Renal pelvis (tissue), 4 donors: ENCODE results near the gene SOS1. TPM values are rescaled to one million over a fixed set of nuclear protein-coding genes. Genes with fewer than 3 reads are reported as not detected.
"Not testable (repeated sequence)": the region's sequence is repeated elsewhere in the genome, so short reads cannot be mapped to it uniquely, and the experiment has no call there.

Experiments used
- DNase-seq: peaks from one replicate; pipeline ENCODE4 v3.0.0-alpha.2; 2013
- polyA plus RNA-seq, 3 donors: library from polyadenylated mRNA; unstranded; fragments of 120-200 nt; gene quantifications; one replicate each; pipeline ENCODE4 v1.2.1, GENCODE V29; 2013; ENCODE audit not compliant: insufficient read length in 3 of 3

SOS1 gene
- polyA plus RNA-seq, 3 donors, result 49.4 to 60.1 (median 52.2) TPM

DNA sequence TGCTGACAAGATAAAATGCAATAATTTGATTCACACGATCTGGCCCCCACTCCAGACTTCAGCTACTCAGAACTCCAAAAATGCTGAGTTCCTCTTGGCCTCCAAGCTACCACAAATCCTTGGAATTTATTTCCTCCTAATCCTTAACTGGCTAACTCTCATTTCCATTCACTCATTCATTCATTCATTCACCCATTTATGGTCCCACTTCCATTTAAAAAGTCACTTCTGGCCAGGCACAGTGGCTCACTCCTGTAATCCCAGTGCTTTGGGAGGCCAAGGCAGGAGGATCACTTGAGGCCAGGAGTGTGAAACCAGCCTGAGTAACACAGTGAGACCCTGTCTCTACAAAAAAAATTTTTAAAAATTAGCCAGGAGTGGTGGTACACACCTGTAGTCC lies 12.5 kb downstream of the SOS1 start:
- no peak for DNase-seq

DNA sequence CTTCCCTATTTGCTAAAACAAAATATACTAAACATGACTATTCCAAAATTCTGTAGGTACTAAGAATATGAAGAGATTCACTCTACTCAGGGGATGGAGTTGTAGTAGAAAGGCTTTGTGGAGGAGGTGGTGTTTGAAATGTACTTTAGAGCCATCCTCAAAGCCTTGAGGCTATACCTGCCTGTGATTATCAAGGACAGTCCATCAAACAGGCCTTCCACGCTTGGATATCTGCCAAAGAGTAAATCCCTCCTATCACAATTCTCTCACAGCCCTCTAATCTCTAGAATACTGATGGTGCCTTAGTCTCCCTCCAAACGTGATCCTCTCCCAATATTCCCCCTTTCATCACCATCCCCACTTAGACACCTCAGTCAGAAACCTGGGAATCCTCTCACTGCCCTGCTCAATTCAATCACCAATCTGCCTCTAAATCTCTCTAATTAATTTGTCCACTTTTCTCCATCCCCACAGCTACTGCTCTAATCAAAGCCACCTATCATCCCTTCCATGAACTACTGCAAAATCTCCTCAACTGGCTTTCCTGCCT lies 13.1 kb downstream of the SOS1 start:
- no peak for DNase-seq

DNA sequence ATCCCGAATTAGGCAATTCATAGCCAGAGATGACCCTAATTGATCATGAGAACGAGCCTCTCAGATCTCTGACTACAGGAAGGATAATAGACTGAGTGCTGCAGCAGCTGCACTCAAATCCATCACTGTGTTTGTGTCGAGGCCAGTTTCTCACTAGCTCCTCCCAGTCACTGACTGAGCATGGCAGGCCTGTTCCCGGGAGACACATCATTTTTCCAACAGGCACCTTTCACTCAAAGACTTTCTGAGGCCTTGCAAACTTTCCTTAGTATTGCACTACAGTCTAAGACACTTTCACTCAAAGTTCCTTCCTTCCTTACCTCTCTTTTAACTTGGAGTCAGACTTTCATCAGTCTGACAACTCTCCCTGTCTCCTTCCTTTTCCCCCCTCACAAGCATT lies 13.7 kb downstream of the SOS1 start:
- no peak for DNase-seq

DNA sequence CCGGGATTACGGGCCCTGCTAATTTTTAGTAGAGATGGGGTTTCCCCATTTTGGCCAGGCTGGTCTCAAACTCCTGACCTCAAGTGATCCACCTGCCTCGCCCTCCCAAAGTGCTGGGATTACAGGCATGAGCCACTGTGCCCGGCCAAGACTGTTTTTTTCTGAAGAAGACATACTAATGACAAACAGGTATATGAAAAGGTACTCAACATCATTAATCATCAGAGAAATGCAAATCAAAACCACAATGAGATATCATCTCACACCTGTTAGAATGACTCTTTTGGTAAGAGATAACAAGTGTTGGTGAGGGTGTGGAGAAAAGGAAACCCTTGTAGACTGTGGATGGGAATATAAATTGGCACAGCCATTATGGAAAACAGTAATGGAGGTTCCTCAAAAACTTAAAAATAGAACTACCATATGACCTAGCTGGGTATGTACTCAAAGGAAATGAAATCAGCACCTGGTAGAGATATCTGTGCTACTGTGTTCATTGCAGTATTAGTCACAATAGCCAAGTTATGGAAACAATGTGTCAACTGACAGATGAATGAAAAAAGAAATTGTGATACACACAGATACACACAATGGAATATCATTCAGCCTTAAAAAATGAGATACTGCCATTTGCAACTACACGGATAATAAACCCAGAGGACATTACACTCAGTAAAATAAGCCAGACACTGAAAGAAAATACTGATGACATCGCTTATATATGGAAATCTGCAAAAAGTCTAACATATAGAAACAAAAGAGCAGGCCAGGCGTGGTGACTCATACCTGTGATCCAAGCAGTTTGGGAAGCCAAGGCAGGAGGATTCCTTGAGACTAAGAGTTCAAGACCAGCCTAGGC lies 20.8 kb downstream of the SOS1 start:
- DNase-seq, result no peak

DNA sequence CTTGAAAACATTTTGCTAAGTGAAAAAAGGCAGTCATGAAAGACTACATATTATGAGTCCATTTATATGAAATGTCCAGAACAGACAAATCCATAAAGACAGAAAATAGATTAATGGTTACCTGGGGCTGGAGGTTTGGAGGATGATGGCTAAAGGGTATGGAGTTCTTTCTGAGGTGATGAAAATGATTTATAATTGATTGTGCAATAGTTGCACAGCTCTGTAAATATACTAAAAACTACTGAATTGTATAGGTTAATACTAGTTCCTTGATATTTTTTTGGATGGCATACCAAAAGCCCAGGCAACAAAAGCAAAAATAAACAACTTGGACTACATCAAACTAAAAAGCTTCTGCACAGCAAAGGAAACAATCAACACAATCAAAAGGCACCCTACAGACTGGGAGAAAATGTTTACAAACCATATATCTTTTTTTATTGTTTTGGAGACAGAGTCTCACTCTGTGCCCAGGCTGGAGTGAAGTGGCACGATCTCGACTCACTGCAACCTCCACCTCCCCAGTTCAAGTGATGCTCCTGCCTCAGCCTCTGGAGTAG lies 21.5 kb downstream of the SOS1 start:
- no peak for DNase-seq

DNA sequence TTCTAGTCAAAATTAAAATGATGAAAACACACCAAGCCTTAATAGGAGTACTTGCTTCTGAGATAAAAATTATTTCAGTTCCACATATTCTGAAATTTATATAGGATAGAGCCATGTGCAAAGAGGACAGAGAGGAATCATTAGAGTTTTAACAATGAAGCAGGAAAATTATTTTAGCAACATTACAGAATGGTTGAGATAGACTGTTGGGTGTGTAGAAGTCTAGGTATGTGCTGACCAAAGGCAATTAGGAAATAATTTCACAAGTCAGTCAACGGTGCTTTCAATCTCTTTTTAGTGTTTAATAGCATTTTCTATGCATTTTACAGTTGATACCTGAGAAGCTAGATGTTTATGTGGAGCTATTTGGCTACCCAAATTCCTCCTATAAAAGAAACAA lies 25.2 kb downstream of the SOS1 start:
- no peak for DNase-seq

DNA sequence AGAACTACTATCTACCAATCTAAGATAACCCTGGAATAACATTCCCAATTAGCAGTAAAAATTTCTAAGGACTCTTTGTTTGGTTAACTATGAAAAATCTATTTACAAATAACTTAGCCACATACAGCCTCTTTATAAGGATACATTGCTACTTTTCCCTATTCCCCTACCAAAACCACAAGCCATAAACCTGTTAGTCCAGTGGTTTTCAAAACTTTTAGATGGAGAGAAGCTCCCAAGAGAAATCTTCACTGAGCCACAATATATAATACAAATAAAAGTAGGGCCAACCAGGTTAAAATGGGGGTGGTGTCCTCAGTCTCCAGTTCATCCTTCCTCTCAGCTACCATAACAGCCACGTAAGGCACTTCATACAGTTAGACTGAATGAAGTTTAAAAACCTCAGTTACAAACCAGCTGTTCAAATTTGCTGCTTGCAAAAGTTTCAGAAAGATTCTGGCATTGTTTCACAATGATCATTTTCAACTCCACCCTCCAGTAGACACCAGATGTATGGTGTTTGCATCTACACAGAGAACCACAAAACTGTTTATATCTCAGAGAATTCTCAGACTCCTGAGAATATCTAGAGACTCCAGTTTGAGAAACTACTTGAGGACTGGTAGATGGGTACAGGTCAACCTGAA lies 26.0 kb downstream of the SOS1 start:
- DNase-seq, result peak; percentile 5

DNA sequence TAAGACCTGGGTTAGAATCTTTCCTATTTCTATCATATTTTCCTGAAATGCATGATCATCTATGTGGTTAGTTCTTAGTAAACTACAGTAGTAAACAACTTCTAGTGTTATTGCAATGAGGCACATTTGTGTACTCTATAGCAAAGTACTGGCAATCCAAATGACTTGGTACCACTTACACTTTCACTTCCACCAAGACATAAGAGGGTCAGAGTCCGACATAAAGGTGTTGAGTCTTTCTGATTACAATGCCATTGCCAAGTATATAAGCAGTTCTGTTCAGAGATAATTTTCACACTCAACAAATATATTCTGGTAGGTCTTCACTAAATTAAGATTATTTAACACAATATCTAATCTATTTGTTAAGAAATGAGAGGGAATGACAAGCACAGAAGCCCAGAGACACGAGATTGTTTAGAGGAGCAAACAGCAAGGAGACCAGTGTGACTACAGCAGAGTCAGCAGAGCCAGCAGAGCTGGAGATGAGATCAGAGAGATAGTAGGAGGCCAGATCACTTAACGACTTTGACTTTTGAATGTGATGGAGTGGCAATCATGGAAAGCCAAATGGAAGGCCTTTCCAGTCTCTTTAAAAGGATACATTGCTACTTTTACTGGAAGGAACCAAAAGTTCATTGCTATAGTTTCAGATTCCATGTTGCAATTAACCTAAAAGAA lies 27.5 kb downstream of the SOS1 start:
- no peak for DNase-seq

DNA sequence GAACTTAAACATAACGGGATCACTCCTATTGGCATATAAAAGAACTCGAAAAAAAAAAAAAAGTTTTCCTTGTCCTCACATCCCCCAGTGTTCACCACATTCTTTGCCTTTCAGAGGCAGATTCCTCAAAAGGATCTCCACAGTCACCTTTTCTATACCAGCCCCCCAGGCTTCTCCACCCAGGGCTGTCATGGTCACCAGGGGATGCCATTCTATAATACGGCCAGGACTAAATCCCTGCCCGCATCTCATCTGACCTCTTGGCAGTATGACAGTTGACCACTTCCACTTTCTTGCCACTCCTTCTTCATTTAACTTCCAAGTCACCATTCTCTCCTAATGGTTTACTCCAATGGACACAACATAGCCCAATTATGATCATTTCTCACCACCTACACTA lies 29.3 kb downstream of the SOS1 start:
- no peak for DNase-seq

DNA sequence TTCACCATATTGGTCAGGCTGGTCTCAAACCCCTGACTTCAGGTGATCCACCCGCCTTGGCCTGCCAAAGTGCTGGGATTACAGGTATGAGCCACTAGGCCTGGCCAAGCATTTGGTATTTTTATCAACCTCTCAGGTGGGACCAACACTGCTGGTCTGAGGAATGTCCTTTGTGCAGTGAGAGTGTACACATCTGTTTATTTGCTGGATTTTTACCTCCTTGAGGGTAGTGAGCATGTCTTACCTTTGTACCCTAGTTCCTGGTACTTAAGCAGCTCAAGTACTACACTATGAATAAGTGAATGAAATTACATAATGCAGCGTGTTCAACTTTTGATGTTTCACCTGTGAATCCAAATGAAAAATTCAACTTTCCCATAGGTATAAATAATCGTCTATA lies 29.8 kb downstream of the SOS1 start:
- no peak for DNase-seq

DNA sequence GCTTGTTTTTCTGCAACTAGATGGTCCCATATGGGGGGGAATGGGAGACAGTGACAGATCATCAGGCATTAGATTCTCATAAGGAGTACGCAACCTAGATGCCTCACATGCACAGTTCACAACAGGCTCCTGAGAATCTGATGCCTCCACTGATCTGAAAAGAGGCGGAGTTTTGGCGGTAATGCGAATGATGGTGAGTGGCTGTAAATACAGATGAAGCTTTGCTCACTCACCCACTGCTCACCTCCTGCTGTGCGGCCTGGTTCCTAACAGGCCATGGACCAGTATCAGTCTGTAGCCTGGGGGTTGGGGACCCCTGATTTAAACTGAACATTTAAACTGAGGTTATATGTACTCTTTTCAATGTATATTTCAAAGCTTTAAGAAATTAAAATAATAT lies 40.7 kb downstream of the SOS1 start:
- DNase-seq, result no peak

DNA sequence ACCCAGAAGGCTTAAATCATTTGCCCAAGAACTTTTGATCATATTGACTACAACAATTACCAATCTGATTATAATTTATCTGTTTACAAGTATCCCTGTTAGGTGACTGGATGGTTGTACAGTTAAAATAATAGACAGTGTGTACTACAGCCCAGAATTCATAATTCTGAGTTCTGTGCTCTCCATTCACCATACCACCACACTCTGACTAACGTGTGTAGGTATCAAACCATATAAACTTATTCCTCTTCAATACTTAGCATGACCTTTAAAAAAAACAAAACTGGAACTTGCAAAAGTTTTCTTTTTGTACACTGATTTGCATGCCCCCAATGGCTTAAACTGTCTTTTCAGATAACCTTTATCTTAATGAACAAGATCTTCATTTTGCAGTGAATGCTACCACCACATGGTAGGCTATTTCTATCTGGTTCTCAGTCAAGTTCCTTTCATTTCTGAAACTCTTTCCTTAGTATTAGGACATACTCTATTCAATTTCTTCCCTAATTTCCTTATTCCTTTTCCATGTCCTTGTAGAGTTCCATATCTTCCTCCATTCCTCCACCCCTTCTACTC lies 50.9 kb downstream of the SOS1 start:
- no peak for DNase-seq

DNA sequence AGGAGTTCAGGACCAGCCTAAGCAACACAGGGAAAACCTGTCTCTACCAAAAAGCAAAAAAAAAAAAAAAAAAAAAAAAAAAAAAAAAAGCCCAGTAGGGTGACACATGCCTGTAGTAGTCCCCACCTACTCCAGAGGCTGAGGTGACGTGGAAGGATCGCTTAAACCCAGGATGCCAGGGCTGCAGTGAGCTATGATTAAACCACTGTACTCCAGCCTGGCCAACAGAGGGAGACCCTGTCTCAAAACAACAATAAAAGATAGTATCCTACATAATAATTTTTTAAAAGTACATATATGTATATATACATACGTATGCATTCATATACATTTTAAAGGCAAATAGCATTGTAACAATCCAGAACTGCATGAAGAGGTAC lies 51.7 kb downstream of the SOS1 start:
- DNase-seq, result no peak

DNA sequence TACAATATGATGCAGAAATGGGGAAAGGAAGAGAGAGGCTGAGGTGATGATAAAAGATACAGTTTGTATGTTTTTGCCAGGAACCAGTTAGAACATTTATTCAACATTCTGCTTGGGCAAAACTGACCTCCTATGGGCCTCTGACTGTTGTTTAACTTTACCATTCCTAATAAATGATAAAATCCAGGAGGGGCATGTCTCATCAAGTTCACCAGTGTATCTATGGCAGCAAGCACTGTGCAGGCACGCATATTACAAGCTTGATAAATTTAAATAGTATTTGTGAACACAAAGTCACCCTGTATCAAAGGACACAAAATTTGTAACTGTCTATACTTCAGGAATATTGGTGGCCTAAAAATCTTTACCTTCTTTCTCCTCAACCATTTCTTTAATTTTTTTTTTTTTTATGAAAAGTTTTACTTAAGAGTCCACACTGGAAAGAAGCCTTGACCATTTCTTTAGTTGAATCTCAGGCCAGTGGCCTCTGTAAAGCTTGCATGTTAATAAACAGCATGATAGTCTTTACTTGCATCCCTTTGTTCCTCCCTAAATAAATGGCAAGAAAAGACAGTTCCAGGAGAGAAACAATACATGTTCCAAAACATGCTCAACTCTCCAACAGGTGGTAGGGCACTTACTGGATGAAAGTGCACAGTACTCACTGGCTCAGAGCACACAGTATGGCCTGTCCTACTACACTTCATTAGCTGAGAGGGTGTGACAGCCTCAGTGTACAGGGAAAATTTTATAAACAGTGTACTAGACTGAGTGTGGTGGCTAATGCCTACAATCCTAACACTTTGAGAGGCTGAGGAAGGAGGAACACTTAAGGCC lies 52.3 kb downstream of the SOS1 start:
- no peak for DNase-seq

DNA sequence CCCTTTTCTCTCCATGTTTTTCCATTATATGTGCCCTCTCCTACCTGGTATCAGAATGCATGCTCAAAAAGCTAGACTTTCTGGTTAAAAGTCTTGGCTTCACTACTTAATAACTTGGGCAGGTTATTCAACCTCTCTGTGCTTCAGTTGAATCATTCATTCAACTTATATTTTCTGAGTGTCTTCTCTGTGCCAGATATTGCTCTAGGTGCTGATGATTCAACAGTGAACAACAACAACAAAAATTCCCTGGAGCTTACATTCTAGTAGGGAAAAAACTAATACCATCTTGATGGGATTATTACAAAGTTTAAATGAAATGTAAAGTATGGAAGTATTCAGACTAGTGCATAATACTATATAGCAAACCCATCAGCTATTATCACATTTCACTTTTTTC lies 55.2 kb downstream of the SOS1 start:
- no peak for DNase-seq

DNA sequence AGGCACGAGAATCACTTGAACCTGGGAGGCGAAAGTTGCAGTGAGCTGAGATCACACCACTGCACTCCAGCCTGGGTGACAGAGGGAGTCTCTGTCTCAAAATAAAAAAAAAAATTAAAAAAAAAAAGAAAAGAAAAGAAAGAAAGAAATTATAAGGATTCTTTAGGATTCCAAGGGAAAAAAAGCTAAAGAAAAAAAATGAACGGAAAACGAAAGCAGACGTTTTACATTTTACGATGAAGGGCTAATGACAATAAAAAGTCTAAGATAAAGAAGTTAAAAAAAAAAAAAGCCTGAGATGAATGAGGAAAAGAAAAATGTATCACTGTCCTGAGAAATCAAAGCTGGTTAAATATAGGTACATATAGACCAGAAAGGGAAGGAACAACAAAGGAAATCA lies 58.5 kb downstream of the SOS1 start:
- DNase-seq, result no peak

DNA sequence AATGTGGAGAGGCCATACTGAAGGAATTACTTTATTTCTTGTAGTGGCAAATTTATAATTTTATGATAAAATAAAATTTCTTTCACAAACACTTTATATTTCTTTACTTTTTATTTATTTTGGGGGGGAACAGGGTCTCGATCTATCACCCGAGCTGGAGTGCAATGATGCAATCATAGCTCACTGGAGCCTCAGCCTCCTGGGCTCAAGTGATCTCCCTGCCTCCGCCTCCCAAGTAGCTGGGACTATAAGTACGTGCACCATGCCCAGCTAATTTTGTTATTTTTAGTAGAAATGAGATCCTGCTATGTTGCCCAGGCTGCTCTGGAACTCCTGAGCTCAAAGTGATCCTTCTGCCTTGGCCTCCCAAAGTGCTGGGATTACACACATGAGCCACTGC lies 59.6 kb downstream of the SOS1 start:
- no peak for DNase-seq

DNA sequence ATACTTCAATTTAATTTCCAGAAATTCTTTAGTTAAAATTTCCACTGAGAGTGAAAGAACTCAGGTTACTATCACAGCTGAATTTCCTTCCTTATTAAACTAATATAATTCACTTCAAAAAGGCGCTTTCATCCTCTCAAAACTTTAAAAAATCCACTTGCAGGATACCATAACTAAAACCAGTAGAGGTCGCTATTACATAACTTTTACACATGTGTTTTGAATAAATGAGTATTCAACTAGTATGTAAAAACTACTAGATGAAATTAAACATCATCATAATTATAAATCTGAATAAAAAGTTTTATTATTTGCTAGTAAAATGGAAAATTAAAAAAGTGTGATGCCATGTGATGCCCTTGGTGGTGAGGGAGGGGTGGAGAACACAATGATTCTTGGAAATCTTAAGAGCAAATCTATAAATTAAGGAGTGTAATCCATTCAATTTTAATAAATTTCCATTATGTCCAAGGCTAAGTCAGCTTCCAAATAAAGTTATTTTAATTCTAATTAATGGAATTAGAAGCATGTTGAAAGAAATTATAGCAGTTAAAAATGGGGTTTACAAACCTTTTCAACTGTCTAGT lies 61.4 kb downstream of the SOS1 start:
- peak; percentile 44 for DNase-seq

DNA sequence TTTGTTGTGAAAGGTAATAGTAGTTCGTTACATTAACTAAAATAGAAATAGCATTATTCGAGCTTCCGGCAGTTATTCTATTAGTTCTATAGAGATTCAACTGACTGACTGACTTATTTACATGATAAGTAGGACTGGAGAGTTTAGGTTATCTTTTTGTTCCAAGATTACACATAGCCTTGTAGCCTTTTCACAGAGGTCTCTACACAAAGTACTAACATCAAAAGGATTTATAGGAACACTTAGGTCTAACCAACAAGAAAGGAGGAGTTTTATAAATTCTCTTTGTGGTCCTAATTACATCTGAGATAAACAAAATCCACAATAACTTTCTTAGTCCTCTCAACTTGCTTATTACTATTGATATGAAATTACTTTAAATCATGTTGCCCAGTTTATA lies 62.8 kb downstream of the SOS1 start:
- no peak for DNase-seq

DNA sequence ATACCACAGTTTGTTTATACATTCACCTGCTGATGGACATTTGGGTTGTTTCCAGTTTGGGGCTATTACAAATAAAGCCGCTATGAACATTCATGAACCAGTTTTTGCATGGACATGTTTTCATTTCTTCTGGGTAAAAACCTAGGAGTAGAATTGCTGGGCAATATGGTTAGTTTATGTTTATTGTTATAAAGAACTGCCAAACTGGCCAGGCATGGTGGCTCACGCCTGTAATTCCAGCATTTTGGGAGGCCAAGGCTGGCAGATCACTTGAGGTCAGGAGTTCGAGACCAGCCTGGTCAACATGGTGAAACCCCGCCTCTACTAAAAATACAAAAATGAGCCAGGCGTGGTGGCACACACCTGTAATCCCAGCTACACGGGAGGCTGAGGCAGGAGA lies 68.2 kb downstream of the SOS1 start:
- DNase-seq, result not testable (repeated sequence)

DNA sequence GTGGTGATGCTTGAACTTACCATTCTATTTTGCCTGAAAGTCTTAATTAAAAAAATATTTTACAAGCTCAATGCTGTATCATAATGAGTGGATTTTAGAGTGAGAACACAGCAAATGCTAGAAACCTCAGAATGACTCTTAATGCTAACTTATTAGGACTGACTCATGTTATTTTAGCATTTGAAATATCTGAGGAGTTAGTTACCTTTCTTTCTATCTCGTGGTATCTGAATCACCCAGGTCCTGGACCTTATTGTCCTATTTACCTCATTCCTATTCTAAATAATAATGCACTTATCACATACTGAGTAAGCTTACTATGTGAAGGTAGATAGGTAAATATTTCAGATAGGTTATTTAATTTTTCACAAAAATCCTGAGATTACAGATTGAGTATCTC lies 70.7 kb downstream of the SOS1 start:
- no peak for DNase-seq
